ENCODE data around the gene GNAQ.

GNAQ gene

DNA sequence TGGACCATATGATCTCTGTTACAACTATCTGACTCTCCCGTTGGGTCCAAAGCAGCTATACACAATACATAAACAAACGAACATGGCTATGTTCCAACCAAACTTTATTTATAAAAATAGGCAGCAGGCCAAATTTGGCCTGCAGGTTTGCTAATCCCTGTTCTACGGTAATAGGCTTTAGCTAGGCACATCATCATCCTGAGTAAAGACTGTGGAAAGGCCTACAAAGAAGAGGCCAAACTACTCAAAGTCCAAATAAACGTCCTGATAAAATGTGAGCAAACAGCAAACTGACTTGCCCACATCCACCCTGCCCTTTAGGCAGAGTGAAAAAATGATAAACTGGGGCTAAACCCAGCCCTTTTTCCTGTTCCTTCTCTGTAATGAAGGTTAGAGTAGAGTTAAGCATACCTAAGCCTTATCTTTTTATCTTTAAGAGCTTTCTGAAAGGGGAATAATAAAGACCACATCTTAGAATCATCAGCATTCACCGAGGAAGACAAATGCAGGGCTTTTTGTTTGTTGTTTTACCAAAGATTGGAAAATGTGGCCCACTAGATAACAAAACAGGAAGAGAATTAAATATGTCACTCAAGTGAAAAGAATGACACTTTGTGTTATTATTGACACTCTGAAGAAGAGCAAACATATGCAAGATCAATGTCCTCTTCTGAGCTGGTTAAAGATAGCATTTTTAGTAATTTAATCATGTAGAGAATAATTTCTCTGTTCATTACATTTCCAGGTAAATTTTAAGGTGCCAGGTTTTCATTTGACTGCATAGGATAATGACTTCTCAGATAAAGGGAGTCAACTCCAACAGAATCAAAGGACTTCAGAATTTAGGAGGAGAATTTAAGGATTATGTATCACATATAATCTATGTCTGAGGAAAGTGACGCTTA is 223.5 kb downstream of the GNAQ start:
- no peak for DNase-seq

DNA sequence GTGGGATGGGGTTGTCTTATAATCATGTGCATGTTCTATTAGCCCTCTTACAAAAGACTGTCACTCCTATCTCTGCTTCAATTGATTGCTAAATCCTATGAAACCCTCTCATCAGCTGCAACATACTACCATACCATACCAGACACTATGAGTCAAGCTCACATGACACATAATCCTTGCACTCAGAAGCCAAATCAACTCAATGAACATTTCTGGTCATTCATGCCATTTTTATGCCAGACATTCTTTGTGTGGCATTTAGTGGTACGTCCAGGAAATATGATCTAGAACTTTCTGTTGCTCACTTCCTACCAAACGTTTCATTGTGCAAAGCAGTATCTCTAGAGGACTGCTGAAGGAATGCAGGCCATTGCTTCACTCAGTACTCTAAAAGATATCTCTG is 224.3 kb downstream of the GNAQ start:
- DNase-seq: no peak

GRCh38 chr9:77806741-77807140 is 224.9 kb downstream of the GNAQ start:
- DNase-seq: no peak

- no peak for DNase-seq
These were observed 225.8 kb downstream of the GNAQ start for GRCh38 chr9:77805810-77806209.

- no peak for DNase-seq
These were observed 228.2 kb downstream of the GNAQ start for GRCh38 chr9:77803423-77803822.

DNA sequence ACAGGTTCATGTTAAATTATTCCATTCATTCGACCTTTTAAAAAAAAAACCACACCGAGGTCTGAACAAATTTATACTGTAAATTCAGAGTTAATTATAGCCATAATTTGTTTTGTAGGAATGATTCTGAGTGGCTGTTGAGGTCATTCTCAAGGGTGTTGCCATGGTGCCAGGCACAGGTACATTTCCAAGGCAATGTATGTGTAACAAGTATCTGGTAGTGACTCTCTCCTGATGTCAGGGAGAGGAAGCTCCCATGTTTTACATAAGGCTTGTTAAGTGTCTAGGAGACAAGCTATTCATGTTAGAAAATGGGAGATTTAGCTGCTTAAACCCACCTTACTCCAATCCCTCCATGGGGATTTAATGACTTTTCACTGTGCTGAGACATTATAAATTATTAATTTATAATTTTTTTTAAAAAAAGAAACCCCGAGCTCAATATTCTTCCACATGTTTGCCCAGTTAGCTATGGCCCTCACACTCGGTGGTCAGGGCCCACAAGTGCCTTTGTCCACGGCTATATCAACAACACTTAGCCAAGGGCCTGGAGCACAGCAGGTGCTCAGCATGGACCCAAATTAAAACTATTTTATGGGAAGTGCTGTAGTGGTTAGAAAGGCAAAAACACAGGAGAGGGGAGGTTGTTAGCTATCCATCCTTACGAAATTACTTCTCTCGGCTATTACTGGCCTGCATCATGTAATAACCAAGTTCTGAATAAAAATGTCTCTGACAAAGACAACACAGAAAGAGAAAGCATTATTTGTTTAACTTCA is 228.9 kb downstream of the GNAQ start:
- DNase-seq: peak; percentile 39 to 41

DNA sequence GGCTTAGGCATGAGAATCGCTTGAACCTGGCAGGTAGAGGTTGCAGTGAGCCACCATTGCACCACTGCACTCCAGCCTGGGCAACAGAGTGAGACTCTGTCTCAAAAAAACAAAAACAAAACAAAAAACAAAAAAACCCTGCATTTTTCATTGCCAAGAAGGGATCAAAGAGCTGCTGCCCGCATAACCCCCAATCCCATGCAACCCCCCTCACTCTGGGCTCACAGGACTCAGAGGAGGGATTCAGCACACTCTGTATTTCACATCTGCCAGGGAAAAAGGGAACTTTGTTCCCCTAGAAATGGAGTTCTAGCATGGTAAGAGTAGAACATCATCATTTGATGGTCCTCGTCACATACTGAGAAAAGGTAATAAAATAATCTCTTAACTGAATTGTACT is 229.5 kb downstream of the GNAQ start:
- DNase-seq: no peak

- no peak for DNase-seq
These were observed 230.6 kb downstream of the GNAQ start for GRCh38 chr9:77800924-77801551.

GRCh38 chr9:77798140-77798539 is 233.5 kb downstream of the GNAQ start:
- DNase-seq: no peak

GRCh38 chr9:77794985-77795384 is 236.6 kb downstream of the GNAQ start:
- no peak for DNase-seq

DNA sequence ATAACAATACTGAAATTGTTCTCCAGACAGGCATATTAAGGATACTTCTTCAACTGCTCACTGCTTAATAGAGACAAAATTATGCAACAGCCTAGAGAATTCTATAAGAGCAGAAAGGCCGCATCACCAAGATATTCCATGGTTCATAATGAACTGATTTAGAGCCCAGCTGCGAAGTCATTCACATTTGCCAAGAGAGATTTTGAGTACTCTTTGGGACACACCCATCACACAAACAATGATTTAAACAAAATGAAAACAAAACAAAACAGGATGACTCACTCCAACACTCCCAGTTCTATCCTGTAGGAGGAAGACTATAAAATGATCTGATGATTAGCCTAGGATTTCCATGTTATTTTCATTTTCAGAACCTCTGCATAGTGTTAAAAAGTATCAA is 237.8 kb downstream of the GNAQ start:
- no peak for DNase-seq

- no peak for DNase-seq
These were observed 241.7 kb downstream of the GNAQ start for GRCh38 chr9:77789891-77790290.

- DNase-seq: no peak
These were observed 246.3 kb downstream of the GNAQ start for GRCh38 chr9:77785341-77785740.

- DNase-seq: no peak
These were observed 248.1 kb downstream of the GNAQ start for GRCh38 chr9:77783518-77783917.

DNA sequence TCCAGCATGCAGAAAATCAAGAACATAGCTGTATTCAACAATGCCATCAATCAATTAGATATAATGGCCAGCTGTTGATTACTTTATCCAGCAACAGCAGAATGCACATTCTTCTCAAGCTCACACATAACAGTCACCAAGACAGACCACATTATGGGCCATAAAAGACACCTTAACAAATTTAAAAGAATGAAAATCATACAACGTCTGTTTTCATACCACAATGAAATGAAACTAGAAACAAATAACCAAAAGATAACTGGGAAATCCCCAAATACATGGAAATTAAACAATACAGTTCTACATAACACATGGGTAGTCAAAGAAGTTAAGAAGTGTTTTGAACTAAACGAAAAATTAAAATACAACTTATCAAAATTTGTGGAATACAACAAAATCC is 252.6 kb downstream of the GNAQ start:
- no peak for DNase-seq

DNA sequence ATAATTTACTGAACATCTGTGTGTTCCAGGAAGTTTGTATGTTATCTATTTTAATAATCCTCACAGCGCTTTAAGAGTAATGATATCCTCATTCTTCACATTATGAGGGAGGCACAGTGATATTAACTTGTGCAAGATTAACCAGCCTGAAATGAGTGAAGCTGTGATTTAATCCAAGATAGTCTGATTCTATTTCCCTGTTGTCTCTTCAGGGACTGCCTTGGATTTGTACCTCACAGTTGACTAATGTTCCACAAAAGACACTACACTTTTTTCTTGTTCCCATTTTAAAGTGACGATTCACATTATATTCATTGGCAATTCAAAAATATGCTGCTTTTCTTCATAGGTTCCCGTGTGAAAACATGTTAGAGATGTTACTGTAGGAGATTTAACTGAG is 258.2 kb downstream of the GNAQ start:
- DNase-seq: no peak

DNA sequence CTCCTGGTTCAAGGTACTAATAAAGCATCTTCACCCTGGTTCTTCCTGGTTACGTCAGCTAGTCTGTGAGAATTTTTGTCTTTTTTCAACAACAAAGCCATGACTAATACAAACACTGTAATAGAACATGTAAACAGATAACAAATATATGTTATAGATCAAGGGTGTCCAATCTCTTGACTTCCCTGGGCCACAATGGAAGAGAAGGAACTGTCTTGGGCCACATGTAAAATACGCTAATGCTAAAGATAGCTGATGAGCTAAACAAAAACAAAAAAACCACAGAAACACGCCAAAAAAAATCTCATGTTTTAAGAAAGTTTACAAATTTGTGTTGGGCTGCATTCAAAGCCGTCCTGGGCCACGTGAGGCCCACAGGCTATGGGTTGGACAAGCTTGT is 259.0 kb downstream of the GNAQ start:
- DNase-seq: no peak

- DNase-seq: no peak
These were observed 260.4 kb downstream of the GNAQ start for GRCh38 chr9:77771171-77771570.

DNA sequence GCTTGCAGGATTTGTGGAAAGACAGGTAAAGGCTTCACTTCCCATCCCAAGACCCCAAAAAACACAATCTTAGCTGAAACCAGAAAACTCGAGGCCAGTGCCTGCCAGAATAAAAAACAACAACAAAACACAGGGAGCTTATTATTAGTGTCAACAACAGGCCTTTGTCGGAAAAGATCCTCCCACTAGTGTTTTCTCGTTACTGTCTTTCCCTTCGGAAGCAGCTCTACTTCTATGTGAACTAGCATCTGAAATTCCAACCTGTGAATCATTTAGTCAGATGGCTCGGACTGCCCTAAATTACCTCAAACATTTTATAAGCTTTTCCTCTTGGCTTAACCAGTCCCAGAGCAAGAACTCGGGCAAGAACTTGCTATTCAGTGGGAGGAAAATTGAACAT is 261.3 kb downstream of the GNAQ start:
- no peak for DNase-seq

- no peak for DNase-seq
These were observed 262.4 kb downstream of the GNAQ start for GRCh38 chr9:77769246-77769645.

DNA sequence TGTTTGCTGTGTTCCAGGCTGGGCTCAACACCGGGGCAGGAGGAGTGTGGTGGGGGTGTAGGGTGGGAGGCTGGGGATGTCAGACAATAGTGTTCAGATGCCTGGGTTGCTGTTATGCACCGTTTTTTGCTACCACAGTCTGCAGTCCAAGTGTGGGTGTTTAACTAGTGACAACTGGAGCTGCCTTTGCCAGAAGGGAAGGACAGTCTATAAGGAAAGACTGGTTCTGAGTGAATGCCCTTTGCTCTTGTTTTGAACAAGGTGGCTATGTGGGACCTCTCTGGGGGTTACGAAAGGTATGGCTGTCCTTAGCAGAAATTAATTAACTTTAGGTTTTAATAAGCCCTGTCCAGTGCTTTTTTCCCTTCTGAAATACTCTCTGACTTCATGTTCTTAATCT is 265.0 kb downstream of the GNAQ start:
- DNase-seq: no peak

- DNase-seq: no peak
These were observed 265.8 kb downstream of the GNAQ start for GRCh38 chr9:77765781-77766259.
